Activated CD4-positive, alpha-beta memory T cell treated with anti-CD3 and anti-CD28 coated beads for 36 hours (primary cell): Measurements from ENCODE around the gene ITGA4. TPM values are rescaled to one million over a fixed set of nuclear protein-coding genes. Genes with fewer than 3 reads are reported as not detected.

Experiments used
- CTCF ChIA-PET: fragments of 350-600 bp; sonication (Branson Sonifier 250); formaldehyde crosslinking; loops from one replicate; lab custom pipeline; 2021; ENCODE audit warnings: antibody characterized with exemption, inconsistent platforms; lab: Charles Lee
- POLR2A ChIA-PET: fragments of 350-600 bp; sonication (Branson Sonifier 250); formaldehyde crosslinking; loops from one replicate; lab custom pipeline; 2021; ENCODE audit warnings: antibody characterized with exemption; lab: Charles Lee
- DNase-seq: peaks from one replicate; pipeline ENCODE4 v3.0.0-alpha.2; 2020
- H3K27ac Mint-ChIP-seq: one replicate; pipeline ENCODE4 v1.8.0; 2021; ENCODE audit warnings: mixed read lengths
- H3K27me3 Mint-ChIP-seq: one replicate; pipeline ENCODE4 v1.8.0; 2021; ENCODE audit warnings: mixed read lengths
- H3K36me3 Mint-ChIP-seq: one replicate; pipeline ENCODE4 v1.8.0; 2021; ENCODE audit warnings: mixed read lengths
- H3K4me1 Mint-ChIP-seq: one replicate; pipeline ENCODE4 v1.8.0; 2021; ENCODE audit warnings: low read depth, mixed read lengths
- H3K4me3 Mint-ChIP-seq: one replicate; pipeline ENCODE4 v1.8.0; 2021; ENCODE audit warnings: mild to moderate bottlenecking, mixed read lengths
- H3K9me3 Mint-ChIP-seq: one replicate; pipeline ENCODE4 v1.8.0; 2021; ENCODE audit warnings: mixed read lengths
- intact Hi-C: fragments of 100-400 bp; cut with micrococcal nuclease; formaldehyde crosslinking; loops from one replicate; pipeline ENCODE4 v1.15.1; 2023
- total RNA-seq, 2 experiments: library from RNA; stranded (reverse); gene quantifications; one replicate each; pipeline ENCODE4 v1.2.3, GENCODE V29; 2021

Gene ITGA4
- total RNA-seq, 2 experiments from 2014 or later = 46.5 to 51.2 TPM

- CTCF ChIA-PET = no interaction called here
- no peaks in the 10 kb centered on the region for H3K4me1 Mint-ChIP-seq
Observed at GRCh38 chr2:181554061-181554830, 97.1 kb downstream of the ITGA4 start.

GRCh38 chr2:181558371-181558770 is 101.2 kb downstream of the ITGA4 start:
- no peak for DNase-seq
- POLR2A ChIA-PET = interaction anchor here (0.6 kb wide), 1 partner anchor 11 kb away, joined by 3 read pairs; no protein-coding TSS in a partner anchor
- no peak overlapping the region for H3K4me3 Mint-ChIP-seq
- intact Hi-C loops = no loop called here
- CTCF ChIA-PET = no interaction called here
- no peaks in the 10 kb centered on the region for H3K4me1 Mint-ChIP-seq
- H3K9me3 Mint-ChIP-seq = no peaks in the 10 kb centered on the region
- H3K27me3 Mint-ChIP-seq = no peaks in the 10 kb centered on the region
- H3K36me3 Mint-ChIP-seq = no peaks in the 10 kb centered on the region
- no peak overlapping the region for H3K27ac Mint-ChIP-seq

More at GRCh38 chr2:181554061-181554830, 97.1 kb downstream of the ITGA4 start:
- no peak overlapping the region for H3K4me3 Mint-ChIP-seq
- no peaks in the 10 kb centered on the region for H3K36me3 Mint-ChIP-seq
- no peaks in the 10 kb centered on the region for H3K9me3 Mint-ChIP-seq
- POLR2A ChIA-PET = no interaction called here
- intact Hi-C loops = no loop called here
- no peaks in the 10 kb centered on the region for H3K27me3 Mint-ChIP-seq
- DNase-seq = no peak
- H3K27ac Mint-ChIP-seq = no peak overlapping the region

GRCh38 chr2:181563101-181563692 is 106.0 kb downstream of the ITGA4 start:
- no peaks in the 10 kb centered on the region for H3K9me3 Mint-ChIP-seq
- CTCF ChIA-PET = no interaction called here
- intact Hi-C loops = no loop called here

GRCh38 chr2:181566334-181567032 is 109.3 kb downstream of the ITGA4 start:
- CTCF ChIA-PET = no interaction called here

More at GRCh38 chr2:181563101-181563692, 106.0 kb downstream of the ITGA4 start:
- Mint-ChIP-seq H3K27me3 (no peaks in the 10 kb centered on the region), H3K27ac (no peak overlapping the region), H3K36me3 (no peaks in the 10 kb centered on the region), H3K4me3 (no peak overlapping the region), H3K4me1 (peaks cover 1% of the 10 kb centered on the region)
- POLR2A ChIA-PET = no interaction called here
- DNase-seq = no peak

GRCh38 chr2:181570059-181570458 is 112.9 kb downstream of the ITGA4 start:
- ChIA-PET POLR2A (interaction anchor here (0.6 kb wide), 1 partner anchor 11 kb away, joined by 3 read pairs; no protein-coding TSS in a partner anchor), CTCF (interaction anchor here (1.9 kb wide), 1 partner anchor 145 kb away, joined by 10 read pairs; no protein-coding TSS in a partner anchor)
- H3K4me3 Mint-ChIP-seq = no peak overlapping the region
- H3K27me3 Mint-ChIP-seq = no peaks in the 10 kb centered on the region
- no peak for DNase-seq
- H3K27ac Mint-ChIP-seq = no peak overlapping the region
- no peaks in the 10 kb centered on the region for H3K36me3 Mint-ChIP-seq
- peaks cover 1% of the 10 kb centered on the region for H3K4me1 Mint-ChIP-seq
- intact Hi-C loops = no loop called here
- no peaks in the 10 kb centered on the region for H3K9me3 Mint-ChIP-seq

More at GRCh38 chr2:181566334-181567032, 109.3 kb downstream of the ITGA4 start:
- DNase-seq = no peak
- H3K4me3 Mint-ChIP-seq = no peak overlapping the region
- peaks cover 1% of the 10 kb centered on the region for H3K4me1 Mint-ChIP-seq
- no peaks in the 10 kb centered on the region for H3K9me3 Mint-ChIP-seq
- intact Hi-C loops = no loop called here
- no peaks in the 10 kb centered on the region for H3K36me3 Mint-ChIP-seq
- no peak overlapping the region for H3K27ac Mint-ChIP-seq
- no peaks in the 10 kb centered on the region for H3K27me3 Mint-ChIP-seq
- POLR2A ChIA-PET = no interaction called here

- intact Hi-C loops = no loop called here
- Mint-ChIP-seq H3K4me3 (no peak overlapping the region), H3K27me3 (no peaks in the 10 kb centered on the region), H3K27ac (no peak overlapping the region), H3K9me3 (no peaks in the 10 kb centered on the region), H3K36me3 (no peaks in the 10 kb centered on the region), H3K4me1 (peaks cover 1% of the 10 kb centered on the region)
- no peak for DNase-seq
- CTCF ChIA-PET = interaction anchor here (0.6 to 1.9 kb wide), 2 partner anchors 89 to 144 kb away, joined by 3 to 10 read pairs; no protein-coding TSS in a partner anchor
- POLR2A ChIA-PET = no interaction called here
Observed at GRCh38 chr2:181570833-181571661, 113.9 kb downstream of the ITGA4 start.

GRCh38 chr2:181573140-181573736 is 116.1 kb downstream of the ITGA4 start:
- Mint-ChIP-seq H3K9me3 (no peaks in the 10 kb centered on the region), H3K27ac (no peak overlapping the region), H3K36me3 (no peaks in the 10 kb centered on the region), H3K4me1 (no peaks in the 10 kb centered on the region), H3K4me3 (no peak overlapping the region), H3K27me3 (no peaks in the 10 kb centered on the region)
- POLR2A ChIA-PET = no interaction called here
- CTCF ChIA-PET = interaction anchor here (1.3 to 1.9 kb wide), 2 partner anchors 140 to 142 kb away, joined by 3 to 13 read pairs; no protein-coding TSS in a partner anchor
- no peak for DNase-seq
- intact Hi-C loops = loop anchor here (2.0 kb wide), 1 partner anchor 142 kb away; no protein-coding TSS in a partner anchor

- CTCF ChIA-PET = interaction anchor here (1.9 kb wide), 1 partner anchor 141 kb away, joined by 13 read pairs; no protein-coding TSS in a partner anchor
- H3K4me1 Mint-ChIP-seq = no peaks in the 10 kb centered on the region
- H3K4me3 Mint-ChIP-seq = no peak overlapping the region
- intact Hi-C loops = no loop called here
- no peaks in the 10 kb centered on the region for H3K36me3 Mint-ChIP-seq
- H3K9me3 Mint-ChIP-seq = no peaks in the 10 kb centered on the region
- no peak overlapping the region for H3K27ac Mint-ChIP-seq
- POLR2A ChIA-PET = no interaction called here
- H3K27me3 Mint-ChIP-seq = no peaks in the 10 kb centered on the region
- no peak for DNase-seq
Observed at GRCh38 chr2:181574321-181574720, 117.1 kb downstream of the ITGA4 start.

GRCh38 chr2:181575024-181575649 is 118.0 kb downstream of the ITGA4 start:
- no peaks in the 10 kb centered on the region for H3K4me1 Mint-ChIP-seq
- H3K9me3 Mint-ChIP-seq = no peaks in the 10 kb centered on the region
- ChIA-PET POLR2A (no interaction called here), CTCF (no interaction called here)
- H3K36me3 Mint-ChIP-seq = no peaks in the 10 kb centered on the region
- no peaks in the 10 kb centered on the region for H3K27me3 Mint-ChIP-seq
- intact Hi-C loops = no loop called here
- no peak for DNase-seq
- H3K4me3 Mint-ChIP-seq = no peak overlapping the region
- H3K27ac Mint-ChIP-seq = no peak overlapping the region

GRCh38 chr2:181575650-181576025 is 118.5 kb downstream of the ITGA4 start:
- DNase-seq = no peak
- H3K4me1 Mint-ChIP-seq = no peaks in the 10 kb centered on the region
- ChIA-PET CTCF (no interaction called here), POLR2A (no interaction called here)
- H3K9me3 Mint-ChIP-seq = no peaks in the 10 kb centered on the region
- intact Hi-C loops = no loop called here
- no peak overlapping the region for H3K27ac Mint-ChIP-seq
- no peaks in the 10 kb centered on the region for H3K36me3 Mint-ChIP-seq
- H3K27me3 Mint-ChIP-seq = no peaks in the 10 kb centered on the region
- H3K4me3 Mint-ChIP-seq = no peak overlapping the region

- CTCF ChIA-PET = no interaction called here
- H3K4me1 Mint-ChIP-seq = no peaks in the 10 kb centered on the region
- intact Hi-C loops = no loop called here
- H3K36me3 Mint-ChIP-seq = no peaks in the 10 kb centered on the region
- no peak overlapping the region for H3K4me3 Mint-ChIP-seq
- H3K27me3 Mint-ChIP-seq = peaks cover 3% of the 10 kb centered on the region
- no peak overlapping the region for H3K27ac Mint-ChIP-seq
- DNase-seq = no peak
- POLR2A ChIA-PET = no interaction called here
- H3K9me3 Mint-ChIP-seq = no peaks in the 10 kb centered on the region
Observed at GRCh38 chr2:181576431-181576830, 119.2 kb downstream of the ITGA4 start.
